Stimulated activated CD4-positive, alpha-beta T cell treated with anti-CD3 and anti-CD28 coated beads, TNF-alpha, amount 100 ng/mL, for 4 hours (primary cell): ENCODE results near the gene MRPS10.

Experiments used
- DNase-seq, 3 experiments: peaks; one replicate each; pipeline ENCODE4 v3.0.0-alpha.2; 2020; ENCODE audit warnings: low read depth in 3 of 3

The MRPS10 gene

DNA sequence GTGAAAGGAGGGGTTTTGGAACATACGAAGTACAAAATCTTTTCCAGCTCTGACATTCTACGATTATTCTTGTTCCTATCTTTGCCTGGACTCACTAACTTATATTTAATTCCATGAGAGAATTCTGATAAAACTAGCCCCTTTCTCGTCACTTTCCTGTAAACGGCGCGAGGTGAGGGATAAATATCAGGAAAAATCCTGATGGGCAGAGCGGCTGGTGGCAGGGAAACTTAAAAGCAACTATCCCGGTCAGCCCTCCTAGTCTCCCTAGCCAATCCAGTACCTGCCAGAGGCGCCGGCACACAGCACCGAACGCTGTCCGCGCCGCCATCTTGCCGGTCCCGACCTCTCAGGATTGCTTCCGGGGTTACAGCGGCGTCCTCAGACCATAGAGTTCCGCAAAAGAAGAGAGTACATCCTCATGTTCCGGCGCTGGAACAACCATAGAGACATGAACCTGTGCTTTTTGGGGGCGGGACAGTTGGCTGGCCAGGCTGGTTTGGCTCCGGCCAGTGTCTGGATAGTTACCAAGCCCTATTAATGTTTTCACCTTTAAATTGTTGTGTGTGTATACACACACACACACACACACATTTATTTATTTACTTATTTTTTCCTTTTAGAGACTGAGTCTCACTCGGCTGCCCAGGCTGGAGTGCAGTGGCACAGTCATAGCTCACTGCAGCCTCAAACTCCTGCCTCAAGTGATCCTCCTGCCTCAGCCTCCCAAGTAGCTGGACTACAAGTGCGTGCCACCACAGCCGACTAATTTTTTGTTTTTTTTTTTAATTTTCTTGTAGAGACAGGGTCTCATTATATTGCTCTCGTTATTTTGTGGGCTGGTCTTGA is at the start of gene MRPS10:
Gene MRPS10, minus strand, starts transcription at position 343 of the 849 bp plus-strand sequence. Its CDS starts 12 bp downstream, at position 331.
- DNase-seq = peak; percentile 73 to 87 (median 81)

DNA sequence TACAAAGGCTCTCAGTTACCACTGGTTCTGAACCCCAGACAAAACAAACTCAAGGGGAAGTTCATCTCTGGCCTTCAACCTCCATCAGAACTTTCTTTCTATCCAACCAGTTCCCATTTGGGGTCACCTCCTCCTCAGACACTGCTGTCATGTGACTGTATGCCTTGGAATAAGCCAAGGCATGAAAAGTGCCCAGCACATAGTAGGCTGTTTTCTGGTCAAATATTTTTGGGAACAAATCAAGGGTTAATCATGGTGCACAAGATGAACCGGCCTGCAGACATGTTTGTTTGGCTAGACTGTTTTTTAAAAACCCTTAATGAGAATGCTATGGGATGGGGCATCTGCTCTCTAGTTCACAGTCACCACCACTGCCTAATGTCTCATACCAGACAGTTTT is 48.9 kb upstream of the MRPS10 start:
- DNase-seq = no peak

DNA sequence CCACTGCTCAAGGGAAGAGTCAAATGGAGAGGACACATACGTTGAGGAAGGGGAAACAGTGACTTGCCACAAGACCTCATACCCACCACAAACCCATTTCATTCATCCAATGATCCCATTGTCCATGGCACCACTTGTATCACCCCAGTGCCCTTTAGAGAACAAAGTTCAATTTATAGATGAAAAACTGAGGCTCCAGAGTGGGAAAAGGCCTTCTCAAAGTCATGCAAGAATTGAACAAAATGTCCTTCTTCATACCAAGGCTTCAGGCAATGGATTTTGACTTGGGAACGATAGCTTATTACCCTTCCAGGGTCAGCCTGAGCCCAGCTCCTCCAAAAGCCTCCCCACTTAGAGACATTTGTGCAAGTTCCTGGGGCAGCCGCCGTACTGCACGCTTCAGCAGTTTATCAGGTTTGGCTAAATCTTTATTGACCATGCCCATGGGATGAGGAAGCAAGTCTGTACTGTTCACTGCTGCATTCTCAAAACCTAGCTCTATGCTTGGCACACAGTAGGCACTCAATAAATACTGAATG is 47.3 kb upstream of the MRPS10 start:
- DNase-seq = no peak

DNA sequence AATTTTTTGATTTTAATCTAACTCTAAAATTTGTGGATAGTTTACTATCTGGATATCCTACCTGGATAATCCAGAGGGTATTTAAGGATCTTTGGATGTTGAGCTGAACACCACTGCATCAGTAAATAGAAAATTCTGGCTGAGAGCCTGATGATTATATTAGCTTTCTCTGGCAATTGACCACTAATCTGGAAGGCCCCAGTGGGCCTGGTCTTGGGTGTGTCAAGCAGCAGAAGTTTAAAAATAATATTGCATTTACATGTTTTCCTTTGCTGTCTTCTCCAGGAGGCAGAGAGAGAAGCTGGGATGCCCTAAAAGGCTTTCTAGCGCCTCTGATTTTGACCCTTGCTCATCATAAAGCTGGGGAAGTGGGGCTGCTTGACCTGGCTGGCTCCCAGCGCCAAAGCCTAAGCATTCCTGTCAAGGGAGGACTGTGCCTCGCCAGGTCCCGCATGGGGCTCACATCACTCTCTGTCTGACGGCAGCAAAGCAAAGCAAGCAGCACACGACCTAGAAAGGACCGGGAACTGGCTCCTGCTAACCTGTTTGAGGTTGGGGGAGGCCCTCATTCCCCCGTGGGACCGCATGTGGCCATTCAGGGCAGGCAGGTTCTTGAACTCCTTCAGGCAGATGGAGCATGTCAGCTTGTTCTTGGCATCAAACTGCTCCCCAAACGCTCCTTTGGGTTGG is 46.6 kb upstream of the MRPS10 start:
- no peak for DNase-seq

DNA sequence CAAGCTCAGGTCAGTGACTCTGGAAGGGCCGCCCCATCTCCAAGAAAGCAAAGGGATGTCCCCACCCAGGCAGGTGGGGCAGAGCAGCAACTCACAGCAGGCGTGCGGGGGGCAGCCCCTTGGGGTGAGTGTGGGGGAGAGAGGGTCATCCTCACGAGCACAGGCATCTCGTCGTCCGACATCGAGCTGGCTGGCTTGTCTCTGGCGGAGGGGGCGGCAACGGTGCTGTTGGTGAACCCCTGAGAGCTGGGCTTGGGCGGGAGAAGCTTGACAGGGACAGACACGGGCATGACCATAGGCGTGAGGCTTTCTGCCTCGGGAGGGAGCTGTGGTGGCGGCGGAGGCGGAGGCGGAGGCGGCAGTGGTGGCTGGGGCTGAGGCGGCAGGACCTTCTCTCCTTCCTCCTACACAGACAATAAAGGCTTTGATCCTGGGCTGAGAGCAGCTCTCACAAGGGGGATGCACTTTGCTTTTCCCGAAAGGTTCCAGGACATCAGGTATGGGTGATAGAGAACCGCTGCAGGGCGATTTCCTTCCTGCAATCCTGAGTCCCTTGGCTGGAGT is 45.6 kb upstream of the MRPS10 start:
- DNase-seq = no peak

DNA sequence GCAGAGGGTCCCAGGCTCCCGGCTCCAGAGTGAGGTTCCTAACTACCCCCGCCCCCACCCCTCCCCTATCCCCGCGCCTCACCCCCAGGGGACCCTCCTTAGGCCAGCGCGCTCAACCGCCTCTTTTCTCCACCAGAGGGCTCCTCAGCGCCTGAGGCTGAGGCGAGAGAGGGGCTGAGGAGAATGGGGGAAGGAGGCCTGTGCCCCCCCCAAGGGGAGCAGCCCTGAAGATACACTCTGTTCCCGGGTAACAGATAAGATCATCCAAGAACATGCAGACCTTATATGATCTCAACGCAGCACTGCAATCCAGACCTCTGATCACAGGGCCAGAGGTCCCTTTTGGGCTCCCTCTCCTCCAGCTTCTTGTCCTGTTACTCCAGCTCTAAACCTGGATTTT is 43.3 kb upstream of the MRPS10 start:
- DNase-seq = no peak

DNA sequence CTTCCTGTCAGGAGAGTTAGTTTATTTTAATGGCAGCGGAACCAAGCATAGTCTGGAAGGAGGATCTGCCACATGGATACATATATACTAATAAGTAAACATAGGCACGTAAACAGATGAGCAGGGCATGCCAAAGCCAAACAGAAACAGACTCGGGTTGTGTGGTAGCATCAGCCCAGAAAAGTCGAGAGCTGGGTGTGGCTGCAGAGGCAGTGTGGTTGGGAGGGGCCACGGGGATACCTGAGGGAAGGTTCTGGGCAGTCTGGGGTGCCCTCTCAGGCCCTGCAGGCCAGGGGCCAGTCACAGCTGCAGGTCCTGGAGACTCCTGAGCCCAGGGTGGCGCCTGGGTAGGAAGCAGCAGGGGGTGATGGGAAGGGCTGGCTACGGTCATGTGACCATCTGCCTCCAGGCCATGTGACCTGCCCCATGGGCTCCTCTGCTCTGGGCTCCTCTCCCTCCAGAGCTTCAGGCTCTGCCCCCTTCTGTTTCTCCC is 42.8 kb upstream of the MRPS10 start:
- DNase-seq = no peak

DNA sequence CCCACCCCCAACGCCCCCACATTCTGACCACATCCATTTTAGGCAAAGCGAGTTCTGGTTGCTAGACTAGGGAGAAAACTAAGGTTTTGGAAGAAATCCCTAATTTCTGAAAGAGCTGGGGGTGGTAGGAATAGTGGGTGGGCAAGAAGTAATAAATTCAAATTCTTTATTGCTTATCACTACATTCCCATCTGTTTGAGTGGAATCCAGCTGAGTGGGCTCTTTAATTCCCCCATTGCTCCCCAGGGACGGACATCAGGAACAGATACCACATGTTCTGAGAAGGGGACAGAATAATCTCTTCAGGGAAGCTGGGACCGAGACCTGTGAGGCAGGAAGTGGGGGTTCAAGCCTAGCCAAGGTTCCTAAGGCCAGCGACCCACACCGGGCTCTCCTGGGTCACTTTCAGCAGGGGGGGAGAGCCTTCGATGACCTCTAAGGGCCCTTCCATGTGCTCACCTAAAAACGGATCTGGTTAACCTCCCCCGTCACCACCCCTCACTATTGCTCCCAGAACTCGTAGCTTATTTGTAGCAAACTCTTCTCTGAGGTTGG is 42.3 kb upstream of the MRPS10 start:
- no peak for DNase-seq

DNA sequence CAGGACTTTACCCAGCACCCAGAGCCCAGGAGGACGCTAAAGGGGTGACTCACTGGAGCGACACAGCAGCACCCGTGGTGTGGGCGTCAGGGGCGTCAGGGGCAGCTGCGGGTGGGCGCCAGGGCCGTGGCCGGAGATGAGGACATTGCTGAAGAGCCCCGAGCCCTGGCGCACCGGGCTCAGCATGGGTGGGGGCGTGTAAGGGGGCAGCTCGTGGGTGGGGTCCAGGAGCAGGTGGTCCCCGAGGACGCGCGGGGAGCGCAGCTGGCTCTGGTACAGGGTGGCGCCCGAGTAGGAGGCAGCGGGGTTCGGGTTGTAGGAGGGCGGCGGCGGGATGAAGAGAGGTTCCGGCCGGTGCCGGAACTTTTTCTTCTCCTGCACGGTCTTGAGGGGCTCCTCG is 41.6 kb upstream of the MRPS10 start:
- DNase-seq = no peak

DNA sequence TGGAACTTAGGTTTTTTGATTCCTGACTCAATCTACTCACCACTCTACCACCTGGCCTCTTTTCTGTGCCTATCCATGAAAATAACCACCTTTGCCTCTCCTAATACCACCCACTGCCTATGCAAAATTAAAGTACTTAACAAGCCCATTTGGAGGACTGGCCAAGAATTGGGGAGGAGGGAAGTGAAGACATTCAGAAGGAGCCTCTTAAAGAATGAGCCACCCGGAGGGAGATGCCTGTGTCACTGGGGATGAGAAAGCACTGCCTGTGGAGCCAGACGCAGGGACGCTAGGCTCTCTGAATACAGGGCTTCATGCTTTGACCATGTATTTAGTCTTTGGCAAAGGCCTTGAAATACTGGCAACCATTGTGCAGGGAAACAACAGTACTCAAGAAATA is 40.0 kb upstream of the MRPS10 start:
- no peak for DNase-seq

DNA sequence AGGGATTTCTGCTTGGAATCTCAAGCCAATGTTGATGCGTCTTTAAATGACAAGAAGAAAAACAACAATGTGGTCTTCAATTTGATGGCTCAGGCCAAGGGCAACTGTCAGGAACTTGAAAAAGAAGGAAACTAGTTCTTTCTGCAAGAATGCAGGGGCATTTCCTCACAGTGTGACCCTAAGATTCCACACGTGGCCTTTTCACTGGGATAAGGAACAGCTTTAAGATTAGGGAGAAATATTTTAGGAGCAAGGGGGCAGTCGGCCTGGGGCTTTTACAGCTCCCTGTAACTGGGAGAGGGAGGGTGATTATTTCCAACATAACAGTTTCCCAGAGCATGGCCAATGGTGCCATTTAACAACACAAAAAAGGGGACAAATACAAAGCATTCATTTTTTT is 39.4 kb upstream of the MRPS10 start:
- DNase-seq = no peak

DNA sequence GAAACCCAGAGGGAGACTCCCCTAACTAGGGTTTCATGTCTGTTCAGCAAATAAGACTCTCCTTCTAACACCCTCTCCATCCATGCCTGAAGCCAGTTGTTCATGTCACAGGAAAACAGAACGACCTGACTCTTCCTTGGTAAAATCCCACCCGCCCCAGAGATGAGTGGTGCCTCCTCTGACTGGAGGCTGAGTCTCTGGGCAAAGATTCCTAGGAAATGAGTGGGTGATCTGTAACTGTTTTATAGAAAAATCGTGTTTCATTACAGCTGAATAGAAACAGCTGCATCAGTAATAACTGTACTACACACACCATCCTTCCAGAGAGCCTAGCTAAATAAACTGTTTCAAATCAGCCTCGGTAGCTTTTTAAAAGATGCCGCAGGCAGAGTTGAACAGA is 37.4 kb upstream of the MRPS10 start:
- DNase-seq = no peak

DNA sequence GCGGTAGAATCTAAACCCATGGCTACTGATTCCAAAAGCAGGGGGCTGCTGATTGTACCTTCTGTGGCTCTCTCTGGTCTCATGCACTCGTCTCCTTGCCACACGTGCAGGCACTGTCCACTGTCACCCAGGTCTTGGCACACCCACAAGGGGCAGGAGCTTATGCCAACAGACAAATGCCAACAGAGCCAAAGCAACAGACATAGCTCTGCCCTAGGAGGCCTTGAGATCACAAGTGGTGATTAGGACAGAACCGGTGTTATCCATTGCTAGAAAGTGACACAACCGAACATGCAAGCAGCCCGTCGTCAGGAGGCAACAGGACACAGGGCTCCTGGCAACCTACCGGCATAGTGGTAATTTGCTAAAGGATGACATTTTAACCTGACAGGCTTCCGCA is 36.8 kb upstream of the MRPS10 start:
- DNase-seq = no peak

DNA sequence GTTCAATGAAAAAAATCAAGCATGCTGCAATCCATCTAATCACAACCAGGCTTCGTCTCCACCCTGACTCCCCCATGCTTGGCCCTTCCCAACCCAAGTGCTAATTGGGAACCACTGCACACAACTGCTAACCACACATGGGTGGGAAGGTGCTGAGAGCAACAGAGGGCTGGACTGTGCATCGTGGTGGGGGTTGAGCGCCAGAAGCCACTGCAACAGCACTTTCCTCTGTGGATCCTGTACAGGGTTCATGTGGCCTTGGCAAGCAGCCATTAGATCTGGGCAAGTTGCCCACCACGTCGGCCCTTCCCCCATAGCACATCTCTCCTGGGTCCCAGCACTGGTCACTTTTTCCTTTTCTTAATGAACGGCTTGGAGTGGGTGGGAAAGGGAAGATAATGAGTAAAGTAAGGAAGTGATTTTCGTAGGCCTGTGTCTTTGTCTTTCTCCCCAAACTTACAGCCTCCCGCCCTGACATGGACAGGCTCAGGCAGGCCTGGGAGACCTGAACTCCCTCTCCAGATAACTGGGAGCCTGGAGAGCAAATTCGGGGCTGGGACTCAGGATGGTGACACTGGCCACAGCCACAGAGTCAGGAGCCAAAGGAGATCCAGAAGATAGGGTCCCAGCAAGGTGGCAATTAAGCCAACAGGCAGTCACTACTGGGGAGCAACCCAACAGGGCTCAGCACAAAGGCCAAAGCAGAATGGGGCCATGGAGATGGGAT is 34.4 kb upstream of the MRPS10 start:
- DNase-seq = no peak

DNA sequence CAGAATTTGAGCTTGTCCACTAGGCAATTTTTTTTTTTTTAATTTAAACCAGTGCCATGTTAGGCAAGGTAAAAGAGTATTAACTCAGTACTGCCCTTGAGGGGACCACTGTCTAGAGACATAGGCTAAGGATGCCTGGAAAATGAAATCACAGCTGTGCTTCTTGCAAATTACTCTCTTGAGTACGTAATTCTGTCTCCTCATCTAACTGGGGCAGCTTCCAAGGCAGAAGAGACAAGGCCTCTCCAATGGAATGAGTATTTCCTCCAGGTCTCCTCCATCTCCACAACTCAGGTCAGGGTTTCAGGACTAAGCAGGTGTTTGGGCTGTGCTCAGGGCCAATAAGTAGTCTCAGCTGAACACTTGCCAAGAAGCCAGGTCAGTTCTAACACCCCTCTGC is 33.8 kb upstream of the MRPS10 start:
- DNase-seq = no peak

DNA sequence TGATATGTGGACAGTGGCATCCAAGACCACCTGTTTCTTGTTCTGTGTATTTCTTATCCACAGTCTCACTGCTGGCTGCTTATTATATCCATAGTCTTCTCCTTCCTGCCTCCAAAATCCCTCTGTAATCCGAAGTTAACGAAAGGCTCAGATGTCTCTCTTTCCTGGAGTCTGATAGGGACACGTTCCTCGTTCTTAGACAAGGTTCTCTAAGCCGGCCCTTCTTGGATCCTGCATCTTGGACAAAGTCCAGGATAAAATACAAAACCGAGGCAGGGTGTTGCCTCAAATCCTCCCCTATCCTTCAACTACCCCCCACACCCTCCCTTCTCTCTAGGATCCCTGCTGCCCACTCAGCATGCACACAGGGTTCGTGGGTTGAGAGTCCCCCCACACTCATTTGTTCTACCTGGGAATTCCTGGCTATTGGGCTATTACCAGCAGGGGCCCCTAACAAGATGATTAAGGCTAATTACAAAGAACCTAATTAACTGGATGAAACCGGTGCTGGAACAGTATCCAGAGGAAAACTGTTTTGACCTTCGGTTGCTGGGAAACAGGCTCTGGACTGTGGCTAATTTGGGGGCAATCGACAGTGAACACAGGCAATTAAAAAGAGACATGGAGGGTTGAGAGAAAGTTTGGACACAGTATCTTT is 32.7 kb upstream of the MRPS10 start:
- no peak for DNase-seq

DNA sequence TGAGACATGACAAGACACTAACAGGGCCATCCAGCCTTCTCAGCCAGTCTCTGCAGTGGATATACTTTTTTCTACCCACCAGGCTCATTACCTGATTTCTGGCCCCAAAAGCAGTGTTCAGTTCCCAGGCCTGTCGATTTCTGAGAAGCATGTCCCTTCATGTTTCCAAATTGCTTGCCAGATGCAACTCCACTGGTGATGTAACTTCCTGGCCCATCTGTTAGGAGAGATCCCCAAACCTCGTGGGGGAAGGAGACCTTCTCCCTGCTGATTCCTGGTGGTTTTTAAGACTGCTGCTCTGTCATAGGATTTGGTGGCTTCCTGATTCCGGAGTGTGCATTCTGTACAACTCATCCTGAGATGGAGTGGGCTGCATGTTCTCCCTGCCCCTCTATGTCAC is 31.6 kb upstream of the MRPS10 start:
- no peak for DNase-seq

DNA sequence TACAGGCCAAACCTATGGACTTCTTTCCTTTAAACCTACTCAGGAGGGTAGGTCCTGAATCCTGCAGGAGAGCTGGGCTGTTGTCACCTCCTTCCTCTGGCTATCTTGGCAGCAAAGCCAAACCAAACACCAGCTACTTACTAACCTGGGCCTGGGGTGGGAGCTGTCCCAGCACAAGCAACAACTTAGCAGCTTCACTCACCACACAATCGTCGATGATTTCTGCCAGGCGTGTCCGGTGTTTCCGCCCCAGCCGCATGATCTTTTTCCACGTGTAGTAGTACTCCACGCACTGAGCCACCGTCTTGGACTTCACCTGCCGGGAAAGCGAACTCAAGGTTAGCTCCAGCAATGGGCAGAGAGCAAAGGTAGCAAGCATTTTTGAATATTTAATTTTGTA is 25.4 kb upstream of the MRPS10 start:
- DNase-seq = no peak

DNA sequence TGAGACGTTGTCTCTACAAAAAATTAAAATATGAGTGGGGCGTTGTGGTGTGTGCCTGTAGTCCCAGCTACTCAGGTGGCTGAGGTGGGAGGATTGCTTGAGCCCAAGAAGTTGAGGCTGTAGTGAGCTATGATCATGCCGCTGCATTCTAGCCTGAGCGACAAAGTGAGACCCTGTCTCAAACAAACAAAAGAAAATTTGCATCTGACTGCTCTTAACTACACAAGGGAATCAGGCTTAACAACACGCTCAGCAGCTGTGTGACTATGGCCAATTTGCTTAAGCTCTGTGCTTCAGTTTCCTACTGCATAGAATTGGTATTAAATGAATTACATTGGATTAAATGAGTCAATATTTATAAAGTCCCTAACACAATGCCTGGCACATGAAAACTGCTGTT is 24.3 kb upstream of the MRPS10 start:
- DNase-seq = no peak

DNA sequence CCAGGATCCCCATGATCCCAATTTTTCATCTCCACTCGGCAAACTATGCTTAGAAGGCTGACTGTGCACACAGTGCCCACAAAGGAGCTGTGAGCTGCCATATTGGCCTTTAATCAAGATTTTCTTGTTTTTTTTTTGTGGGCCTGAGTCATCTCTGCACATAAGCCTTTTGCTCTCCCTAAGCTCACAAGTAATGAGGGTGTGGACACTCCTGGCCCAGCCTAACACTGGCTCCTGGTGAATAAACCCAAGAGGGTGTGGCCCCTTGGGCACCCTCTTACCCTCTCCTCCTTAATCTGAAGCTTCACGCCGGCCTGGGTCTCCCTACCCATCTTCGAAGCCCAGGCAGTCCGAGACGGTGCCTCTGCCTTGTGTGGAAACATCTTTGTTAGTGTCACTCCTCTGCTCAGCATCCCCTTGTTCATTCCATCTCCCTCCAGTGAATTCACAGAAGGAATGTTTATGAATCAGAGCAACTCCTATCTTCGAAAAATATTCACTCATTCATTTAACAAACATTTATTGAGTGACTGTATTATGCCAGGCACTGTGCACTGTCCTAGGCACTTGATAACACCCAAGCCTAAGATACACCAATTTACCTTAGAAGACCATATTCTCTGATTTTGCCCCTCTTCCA is 22.2 kb upstream of the MRPS10 start:
- no peak for DNase-seq

DNA sequence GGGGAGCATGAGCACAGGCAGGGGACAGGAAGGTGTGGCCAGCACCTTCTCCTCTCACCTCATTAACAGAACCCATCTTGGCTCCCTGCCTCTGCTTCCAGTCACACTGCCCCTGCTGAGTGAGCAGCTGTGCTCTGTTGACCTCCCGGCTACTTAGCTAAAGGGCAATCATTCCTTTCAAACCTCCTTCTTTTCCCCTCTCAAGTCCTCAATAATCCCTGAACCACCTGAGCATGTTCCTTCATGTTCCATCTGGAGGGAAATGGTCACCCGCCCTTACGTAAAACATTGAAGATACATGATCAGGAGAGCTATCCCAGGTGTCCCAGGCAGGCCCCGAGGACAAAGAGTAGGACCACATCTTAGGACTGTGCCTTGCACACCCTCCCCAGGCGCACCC is 21.7 kb upstream of the MRPS10 start:
- no peak for DNase-seq
